HG02970 (cell line): ENCODE data around the gene HMOX1.

Source experiments
- ATAC-seq: cut with Tn5 transposase; IDR thresholded peaks from one replicate; pipeline ENCODE4 v1.9.1; 2021; ENCODE audit warnings: mild to moderate bottlenecking, moderate library complexity, moderate number of reproducible peaks; ENCODE audit not compliant: unreplicated experiment, low FRiP score

The HMOX1 gene

GRCh38 chr22:35400501-35400790 lies 19.6 kb downstream of the HMOX1 start:
- ATAC-seq, result peak; percentile 13

DNA sequence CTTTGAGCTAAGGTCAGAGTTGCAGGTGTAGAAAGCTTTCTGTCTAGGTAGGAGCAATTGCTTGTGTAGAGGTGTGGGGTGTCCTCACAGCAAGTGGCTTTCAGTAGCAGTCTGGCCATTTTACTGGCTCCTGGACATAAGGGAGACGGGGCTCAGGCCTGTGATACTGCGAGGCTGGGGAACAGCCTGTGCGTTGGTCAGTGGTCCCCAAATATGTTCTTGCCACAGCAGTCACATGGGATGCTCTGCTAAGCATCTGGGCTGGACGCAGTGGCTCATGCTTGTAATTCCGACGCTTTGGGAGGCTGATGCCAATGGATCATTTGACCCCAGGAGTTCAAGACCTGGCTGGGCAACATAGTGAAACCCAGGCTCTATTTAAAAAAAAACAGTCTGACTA lies 21.0 kb downstream of the HMOX1 start:
- no peak for ATAC-seq

GRCh38 chr22:35403356-35403755 lies 22.5 kb downstream of the HMOX1 start:
- ATAC-seq, result no peak

DNA sequence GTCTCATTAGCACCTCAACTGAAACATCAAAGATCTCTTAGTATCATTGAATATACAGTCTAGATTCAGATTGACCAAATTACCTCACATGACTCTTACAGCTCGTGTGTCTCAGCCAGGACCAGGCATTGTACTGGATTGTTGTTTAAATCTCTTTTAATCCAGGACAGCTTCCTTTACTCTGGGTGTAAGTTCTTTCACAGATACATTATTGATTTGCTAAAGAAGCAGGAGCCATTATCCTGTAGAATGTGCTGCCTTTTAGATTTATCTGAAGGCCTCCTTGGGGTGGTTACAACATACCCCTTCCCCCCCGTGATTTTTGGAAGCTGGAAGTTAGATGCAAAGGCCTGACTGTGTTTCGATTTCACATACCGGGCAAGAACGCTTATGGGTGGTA lies 23.3 kb downstream of the HMOX1 start:
- no peak for ATAC-seq

GRCh38 chr22:35406443-35406842 lies 25.5 kb downstream of the HMOX1 start:
- ATAC-seq, result no peak

DNA sequence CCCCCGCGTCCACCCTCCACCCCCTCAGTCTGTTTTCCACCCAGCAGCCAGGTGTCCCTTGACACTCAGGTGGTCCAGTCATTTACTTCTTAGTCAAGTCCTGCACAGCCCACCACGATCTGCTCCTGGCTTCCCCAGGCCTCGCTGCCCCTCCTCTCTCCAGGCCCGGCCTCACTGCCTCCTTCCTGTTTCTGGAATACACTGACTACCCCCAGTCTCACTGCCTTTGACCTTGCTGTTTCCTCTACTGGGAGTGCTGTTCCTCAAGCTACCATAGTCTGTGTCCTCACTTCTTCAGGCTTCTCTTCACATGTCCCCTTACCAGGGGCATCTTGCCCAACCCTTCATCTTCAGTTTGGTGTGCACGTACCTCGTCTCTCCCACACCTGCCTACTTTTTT lies 26.5 kb downstream of the HMOX1 start:
- ATAC-seq, result no peak

- ATAC-seq, result peak; percentile 52
These were observed 29.1 kb downstream of the HMOX1 start for GRCh38 chr22:35409783-35410662.

DNA sequence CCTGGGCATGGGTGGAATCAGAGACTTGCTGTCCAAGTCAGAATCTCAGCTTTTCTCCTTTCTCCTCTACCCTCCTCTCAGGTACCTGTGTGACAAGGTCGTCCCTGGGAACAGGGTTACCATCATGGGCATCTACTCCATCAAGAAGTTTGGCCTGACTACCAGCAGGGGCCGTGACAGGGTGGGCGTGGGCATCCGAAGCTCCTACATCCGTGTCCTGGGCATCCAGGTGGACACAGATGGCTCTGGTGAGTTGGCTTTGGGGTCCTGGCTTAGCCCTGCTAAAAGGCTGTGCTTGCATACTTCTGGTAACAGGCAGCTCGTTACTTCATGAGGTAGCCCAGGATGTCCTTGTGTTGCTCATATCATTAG lies 29.8 kb downstream of the HMOX1 start:
- ATAC-seq, result no peak

GRCh38 chr22:35411102-35411501 lies 30.2 kb downstream of the HMOX1 start:
- ATAC-seq, result no peak

GRCh38 chr22:35413624-35414023 lies 32.7 kb downstream of the HMOX1 start:
- ATAC-seq, result no peak

- no peak for ATAC-seq
These were observed 36.7 kb downstream of the HMOX1 start for GRCh38 chr22:35417606-35418005.

- ATAC-seq, result no peak
These were observed 37.2 kb downstream of the HMOX1 start for GRCh38 chr22:35418088-35418487.

DNA sequence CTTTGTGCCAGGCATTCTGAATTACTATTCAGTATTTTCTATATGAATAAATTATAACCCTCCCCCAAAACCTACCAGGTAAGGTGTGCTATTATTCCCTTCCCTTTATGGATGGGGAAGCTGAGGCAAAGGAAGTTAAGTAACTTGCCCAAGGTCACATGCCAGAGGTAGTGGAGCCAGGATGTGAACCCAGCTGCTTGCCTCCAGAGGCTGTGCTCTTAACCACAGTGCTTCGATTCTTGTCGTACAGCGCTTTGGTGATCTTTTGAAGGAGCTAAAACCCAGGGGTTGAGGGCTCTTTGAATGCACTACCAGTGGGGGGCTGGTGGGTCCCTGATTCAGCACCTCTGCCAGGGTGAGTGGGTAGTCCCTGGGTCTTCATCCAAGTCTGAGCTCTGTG lies 37.8 kb downstream of the HMOX1 start:
- ATAC-seq, result no peak

DNA sequence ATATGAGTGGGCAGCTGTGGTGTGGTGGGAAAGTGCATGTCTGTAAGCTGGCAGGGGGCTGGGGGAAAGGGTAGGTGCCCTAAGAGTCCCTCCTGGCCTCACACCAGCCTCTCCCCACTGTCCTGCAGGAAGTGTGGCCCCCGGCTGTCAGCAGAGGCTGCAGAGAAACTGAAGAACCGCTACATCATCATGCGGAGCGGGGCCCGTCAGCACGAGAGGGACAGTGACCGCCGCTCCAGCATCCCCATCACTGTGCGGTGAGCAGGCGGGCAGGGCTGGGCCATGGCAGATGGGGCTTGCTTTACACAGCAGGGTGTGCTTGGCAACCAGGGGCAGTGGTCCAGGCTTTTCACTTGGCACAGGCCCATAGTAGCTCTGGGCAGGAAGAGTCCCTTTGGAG lies 38.9 kb downstream of the HMOX1 start:
- no peak for ATAC-seq

GRCh38 chr22:35421121-35421520 lies 40.2 kb downstream of the HMOX1 start:
- ATAC-seq, result no peak

GRCh38 chr22:35422145-35422544 lies 41.2 kb downstream of the HMOX1 start:
- no peak for ATAC-seq

- no peak for ATAC-seq
These were observed 42.0 kb downstream of the HMOX1 start for GRCh38 chr22:35422936-35423335.

DNA sequence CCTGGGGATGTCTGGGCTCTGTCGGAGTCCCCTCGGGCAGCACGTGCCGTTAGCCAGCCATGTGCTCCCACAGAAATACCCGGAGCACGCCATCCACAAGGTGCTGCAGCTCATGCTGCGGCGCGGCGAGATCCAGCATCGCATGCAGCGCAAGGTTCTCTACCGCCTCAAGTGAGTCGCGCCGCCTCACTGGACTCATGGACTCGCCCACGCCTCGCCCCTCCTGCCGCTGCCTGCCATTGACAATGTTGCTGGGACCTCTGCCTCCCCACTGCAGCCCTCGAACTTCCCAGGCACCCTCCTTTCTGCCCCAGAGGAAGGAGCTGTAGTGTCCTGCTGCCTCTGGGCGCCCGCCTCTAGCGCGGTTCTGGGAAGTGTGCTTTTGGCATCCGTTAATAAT lies 43.2 kb downstream of the HMOX1 start:
- ATAC-seq, result no peak

DNA sequence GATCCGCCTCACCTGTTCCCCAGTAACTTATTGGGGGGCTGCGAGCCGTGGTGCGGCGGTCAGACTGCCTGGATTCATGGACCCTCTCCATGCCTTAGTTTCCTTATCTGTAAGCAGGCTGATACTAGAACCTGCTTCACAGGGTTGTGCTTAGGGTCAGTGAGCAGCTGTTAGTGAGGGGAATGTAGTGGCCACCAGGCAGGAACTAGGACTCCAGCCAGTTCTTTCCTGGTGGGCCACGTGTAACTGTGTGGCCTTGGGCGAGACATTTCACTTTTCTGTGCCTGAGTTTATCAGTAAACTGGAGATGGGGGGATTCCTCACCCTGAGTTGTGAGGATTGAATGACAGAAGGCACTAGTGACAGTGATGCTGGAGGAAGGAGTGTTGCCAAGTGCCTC lies 43.9 kb downstream of the HMOX1 start:
- no peak for ATAC-seq

GRCh38 chr22:35425546-35425945 lies 44.6 kb downstream of the HMOX1 start:
- no peak for ATAC-seq

GRCh38 chr22:35425971-35426800 lies 45.3 kb downstream of the HMOX1 start:
- ATAC-seq, result no peak

- ATAC-seq, result no peak
These were observed 45.9 kb downstream of the HMOX1 start for GRCh38 chr22:35426801-35427140.
